ENCODE measurements around the gene PCDH15. TPM values are rescaled to one million over a fixed set of nuclear protein-coding genes. Genes with fewer than 3 reads are reported as not detected.

The PCDH15 gene
- total and polyA plus RNA-seq, 2 experiments from 2014 or later = 1.1 to 1.7 TPM

DNA sequence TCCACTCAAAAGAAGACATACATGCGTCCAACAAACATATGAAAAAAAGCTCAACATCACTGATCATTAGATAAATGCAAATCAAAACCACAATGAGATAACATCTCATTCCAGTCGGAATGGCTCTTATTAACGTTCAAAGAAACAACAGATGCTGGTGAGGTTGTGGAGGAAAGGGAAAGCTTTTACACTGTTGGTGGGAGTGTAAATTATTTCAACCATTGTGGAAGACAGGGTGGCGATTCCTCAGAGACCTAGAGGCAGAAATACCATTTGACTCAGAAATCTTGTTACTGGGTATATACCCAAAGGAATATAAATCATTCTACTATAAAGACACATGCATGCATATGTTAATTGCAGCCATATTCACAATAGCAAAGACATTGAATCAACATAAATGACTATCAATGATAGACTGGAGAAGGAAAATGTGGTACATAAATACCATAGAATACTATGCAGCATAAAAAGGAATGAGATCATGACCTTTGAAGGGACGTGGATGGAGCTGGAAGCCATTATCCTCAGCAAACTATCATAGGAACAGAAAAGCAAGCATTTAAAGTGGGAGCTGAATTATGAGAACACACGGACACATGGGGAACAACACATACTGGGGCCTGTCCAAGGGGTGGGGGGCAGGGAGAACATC is 28.4 kb downstream of the PCDH15 start:
- Histone ChIP-seq H3K79me2 (no peaks in the 10 kb centered on the region), H2AFZ (no peak overlapping the region), H3K4me3 (no peak overlapping the region), H4K20me1 (ENCODE audit: insufficient read depth, poor library complexity, severe bottlenecking) (no peaks in the 10 kb centered on the region), H3K4me2 (no peak overlapping the region), H3K27me3 (no peaks in the 10 kb centered on the region), H3K9me2 (replicated peaks; ENCODE audit: insufficient read depth) (no peaks in the 10 kb centered on the region), H3K36me3 (replicated peaks; ENCODE audit: insufficient read depth, low read depth) (no peaks in the 10 kb centered on the region), H3K4me1 (ENCODE audit: insufficient read depth) (no peaks in the 10 kb centered on the region), H3K9me3 (ENCODE audit: low read depth) (no peaks in the 10 kb centered on the region), H3K27ac (no peak overlapping the region)
- 70% methylated on average over 6 of the region's 6 CpGs for WGBS (ENCODE audit: low lambda C conversion rate, missing lambda C conversion rate)
- DNase-seq (ENCODE audit: low spot score) = no peak
- TF ChIP-seq, protein P1, sequence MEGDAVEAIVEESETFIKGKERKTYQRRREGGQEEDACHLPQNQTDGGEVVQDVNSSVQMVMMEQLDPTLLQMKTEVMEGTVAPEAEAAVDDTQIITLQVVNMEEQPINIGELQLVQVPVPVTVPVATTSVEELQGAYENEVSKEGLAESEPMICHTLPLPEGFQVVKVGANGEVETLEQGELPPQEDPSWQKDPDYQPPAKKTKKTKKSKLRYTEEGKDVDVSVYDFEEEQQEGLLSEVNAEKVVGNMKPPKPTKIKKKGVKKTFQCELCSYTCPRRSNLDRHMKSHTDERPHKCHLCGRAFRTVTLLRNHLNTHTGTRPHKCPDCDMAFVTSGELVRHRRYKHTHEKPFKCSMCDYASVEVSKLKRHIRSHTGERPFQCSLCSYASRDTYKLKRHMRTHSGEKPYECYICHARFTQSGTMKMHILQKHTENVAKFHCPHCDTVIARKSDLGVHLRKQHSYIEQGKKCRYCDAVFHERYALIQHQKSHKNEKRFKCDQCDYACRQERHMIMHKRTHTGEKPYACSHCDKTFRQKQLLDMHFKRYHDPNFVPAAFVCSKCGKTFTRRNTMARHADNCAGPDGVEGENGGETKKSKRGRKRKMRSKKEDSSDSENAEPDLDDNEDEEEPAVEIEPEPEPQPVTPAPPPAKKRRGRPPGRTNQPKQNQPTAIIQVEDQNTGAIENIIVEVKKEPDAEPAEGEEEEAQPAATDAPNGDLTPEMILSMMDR (IDR thresholded peaks at IDR 0.05; ENCODE audit: poor library complexity) = no peak
- TF ChIP-seq EZH2phosphoT487 (IDR thresholded peaks at IDR 0.05; ENCODE audit: low read depth, severe bottlenecking, unreplicated experiment) (no peak), EZH2 (IDR thresholded peaks at IDR 0.05; ENCODE audit: borderline replicate concordance) (no peak)

DNA sequence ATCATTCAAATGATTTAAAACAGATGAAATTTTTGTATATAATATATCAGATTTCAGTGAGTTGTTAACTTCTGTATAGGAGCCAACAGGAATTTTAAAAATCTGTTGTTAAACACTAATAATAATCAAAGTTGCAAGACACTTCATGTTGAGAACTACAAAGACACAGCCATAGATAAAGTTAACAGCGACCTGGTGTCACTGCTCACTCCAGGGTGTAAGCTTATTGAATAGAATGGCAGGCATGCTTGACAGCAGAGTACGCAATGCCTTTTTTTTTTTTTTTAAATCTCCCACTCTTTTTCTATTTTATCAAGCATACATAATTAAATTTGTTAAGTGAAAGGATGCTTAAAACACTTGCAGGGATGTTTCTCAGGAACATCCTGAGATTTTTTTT is 32.0 kb downstream of the PCDH15 start:
- Histone ChIP-seq H3K36me3 (replicated peaks; ENCODE audit: insufficient read depth, low read depth) (no peaks in the 10 kb centered on the region), H3K4me3 (no peak overlapping the region), H3K27ac (no peak overlapping the region), H3K4me1 (ENCODE audit: insufficient read depth) (no peaks in the 10 kb centered on the region), H2AFZ (no peak overlapping the region), H4K20me1 (ENCODE audit: insufficient read depth, poor library complexity, severe bottlenecking) (no peaks in the 10 kb centered on the region), H3K79me2 (no peaks in the 10 kb centered on the region), H3K4me2 (no peak overlapping the region), H3K9me2 (replicated peaks; ENCODE audit: insufficient read depth) (no peaks in the 10 kb centered on the region), H3K9me3 (ENCODE audit: low read depth) (no peaks in the 10 kb centered on the region), H3K27me3 (no peaks in the 10 kb centered on the region)
- TF ChIP-seq EZH2 (IDR thresholded peaks at IDR 0.05; ENCODE audit: borderline replicate concordance) (no peak), EZH2phosphoT487 (IDR thresholded peaks at IDR 0.05; ENCODE audit: low read depth, severe bottlenecking, unreplicated experiment) (no peak)
- TF ChIP-seq, protein P1 (IDR thresholded peaks at IDR 0.05; ENCODE audit: poor library complexity) = no peak
- WGBS (ENCODE audit: low lambda C conversion rate, missing lambda C conversion rate) = 45% methylated on average over 2 of the region's 2 CpGs
- DNase-seq (ENCODE audit: low spot score) = no peak

DNA sequence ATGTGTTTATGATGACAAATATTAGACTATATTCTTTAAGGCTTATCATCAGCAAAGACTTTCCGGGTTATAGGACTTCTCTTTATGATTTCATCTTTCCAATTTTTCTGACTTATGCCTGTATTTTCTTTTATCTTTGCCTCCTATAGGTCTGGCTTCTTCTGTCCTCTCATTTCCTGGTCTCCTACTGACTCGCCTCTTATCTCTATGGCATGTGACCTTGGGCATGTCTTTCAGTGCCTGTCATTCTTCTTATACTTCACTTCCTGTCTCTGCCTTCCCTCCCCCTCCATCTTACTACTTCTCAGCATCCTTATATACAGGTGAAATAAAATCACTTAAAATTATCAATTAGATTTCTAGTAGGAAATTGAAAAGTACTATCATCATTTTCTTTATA is 42.2 kb downstream of the PCDH15 start:
- DNase-seq (ENCODE audit: low spot score) = peak; percentile 4
- H3K27ac ChIP-seq = no peak overlapping the region
- no peaks in the 10 kb centered on the region for H3K9me3 ChIP-seq (ENCODE audit: low read depth)
- 19% methylated on average over 2 of the region's 2 CpGs for WGBS (ENCODE audit: low lambda C conversion rate, missing lambda C conversion rate)
- H3K4me3 ChIP-seq = no peak overlapping the region
- no peak overlapping the region for H2AFZ ChIP-seq
- H3K4me1 ChIP-seq (ENCODE audit: insufficient read depth) = no peaks in the 10 kb centered on the region
- no peaks in the 10 kb centered on the region for H3K27me3 ChIP-seq
- no peaks in the 10 kb centered on the region for H3K9me2 ChIP-seq (replicated peaks; ENCODE audit: insufficient read depth)
- no peak for TF ChIP-seq EZH2 (IDR thresholded peaks at IDR 0.05; ENCODE audit: borderline replicate concordance)
- TF ChIP-seq EZH2phosphoT487 (IDR thresholded peaks at IDR 0.05; ENCODE audit: low read depth, severe bottlenecking, unreplicated experiment) = no peak
- TF ChIP-seq, protein P1 (IDR thresholded peaks at IDR 0.05; ENCODE audit: poor library complexity) = no peak
- no peaks in the 10 kb centered on the region for H4K20me1 ChIP-seq (ENCODE audit: insufficient read depth, poor library complexity, severe bottlenecking)
- no peaks in the 10 kb centered on the region for H3K79me2 ChIP-seq
- H3K4me2 ChIP-seq = no peak overlapping the region
- no peaks in the 10 kb centered on the region for H3K36me3 ChIP-seq (replicated peaks; ENCODE audit: insufficient read depth, low read depth)
